Neural crest cell (in vitro differentiated cells): ENCODE data around the gene CYP26A1. TPM values are rescaled to one million over a fixed set of nuclear protein-coding genes. Genes with fewer than 3 reads are reported as not detected.

ENCODE experiments used
- DNase-seq: peaks from one replicate; pipeline ENCODE4 v3.0.0; 2021; ENCODE audit warnings: low read depth, mixed read lengths, low spot score
- H3K27ac Mint-ChIP-seq: one replicate; pipeline ENCODE4 v1.8.0; 2021; ENCODE audit warnings: mild to moderate bottlenecking, mixed read lengths; ENCODE audit not compliant: unreplicated experiment
- H3K27me3 Mint-ChIP-seq: 2 replicates; pipeline ENCODE4 v1.8.0; 2021; ENCODE audit warnings: low read depth, mild to moderate bottlenecking, mixed read lengths
- H3K36me3 Mint-ChIP-seq: 2 replicates; pipeline ENCODE4 v1.8.0; 2021; ENCODE audit warnings: low read depth, mild to moderate bottlenecking, mixed read lengths
- H3K4me1 Mint-ChIP-seq: 2 replicates; pipeline ENCODE4 v1.8.0; 2021; ENCODE audit warnings: mixed read lengths
- H3K4me3 Mint-ChIP-seq: one replicate; pipeline ENCODE4 v1.8.0; 2021; ENCODE audit warnings: mild to moderate bottlenecking, mixed read lengths
- H3K9me3 Mint-ChIP-seq: 2 replicates; pipeline ENCODE4 v1.8.0; 2021; ENCODE audit warnings: mixed read lengths
- CTCF ChIP-seq: fragments of 200-600 bp; sonication (generic); conservative IDR thresholded peaks from 2 replicates; pipeline ENCODE4 v1.5.0; 2021; ENCODE audit warnings: antibody characterized with exemption, mild to moderate bottlenecking
- total RNA-seq: library from RNA; stranded (reverse); gene quantifications from 2 replicates; pipeline ENCODE4 v1.2.1, GENCODE V29; 2021

CYP26A1 gene
- total RNA-seq, 1 donor from 2014 or later: 0.23 TPM

- Mint-ChIP-seq H3K4me3 (no peak overlapping the region), H3K27ac (no peak overlapping the region), H3K4me1 (peaks cover 6% of the 10 kb centered on the region), H3K36me3 (peaks cover 12% of the 10 kb centered on the region), H3K27me3 (peaks cover 12% of the 10 kb centered on the region), H3K9me3 (no peaks in the 10 kb centered on the region)
- no peak for DNase-seq
- TF ChIP-seq CTCF: no peak
These were observed 19.2 kb upstream of the CYP26A1 start for GRCh38 chr10:93054486-93054885.

- Mint-ChIP-seq H3K4me3 (no peak overlapping the region), H3K9me3 (no peaks in the 10 kb centered on the region), H3K36me3 (peaks cover 21% of the 10 kb centered on the region), H3K4me1 (no peaks in the 10 kb centered on the region), H3K27me3 (peaks cover 41% of the 10 kb centered on the region), H3K27ac (no peak overlapping the region)
- DNase-seq: no peak
- no peak for TF ChIP-seq CTCF
These were observed 15.6 kb upstream of the CYP26A1 start for GRCh38 chr10:93058139-93058538.

GRCh38 chr10:93059975-93060886, 13.5 kb upstream of the CYP26A1 start, which contains the start of gene CYP26C1:
Gene CYP26C1 (plus strand): TSS chr10:93060798. CDS start chr10:93061264, 466 bp downstream.
- no peak for TF ChIP-seq CTCF
- no peak for DNase-seq
- H3K9me3 Mint-ChIP-seq: no peaks in the 10 kb centered on the region
- peaks cover 21% of the 10 kb centered on the region for H3K36me3 Mint-ChIP-seq
- H3K27me3 Mint-ChIP-seq: peaks cover 62% of the 10 kb centered on the region
- no peaks in the 10 kb centered on the region for H3K4me1 Mint-ChIP-seq
- H3K27ac Mint-ChIP-seq: no peak within 1 kb of the TSS
- no peak within 1 kb of the TSS for H3K4me3 Mint-ChIP-seq

- Mint-ChIP-seq H3K27ac (no peak overlapping the region), H3K27me3 (peaks cover 66% of the 10 kb centered on the region), H3K9me3 (no peaks in the 10 kb centered on the region), H3K4me3 (no peak overlapping the region), H3K36me3 (peaks cover 21% of the 10 kb centered on the region), H3K4me1 (peaks cover 5% of the 10 kb centered on the region)
- no peak for DNase-seq
- no peak for TF ChIP-seq CTCF
These were observed 12.7 kb upstream of the CYP26A1 start for GRCh38 chr10:93060887-93061593.

GRCh38 chr10:93061594-93062513, 11.8 kb upstream of the CYP26A1 start:
- H3K27me3 Mint-ChIP-seq: peaks cover 73% of the 10 kb centered on the region
- H3K4me1 Mint-ChIP-seq: peaks cover 5% of the 10 kb centered on the region
- no peak for TF ChIP-seq CTCF
- no peak for DNase-seq
- no peak overlapping the region for H3K4me3 Mint-ChIP-seq
- no peaks in the 10 kb centered on the region for H3K9me3 Mint-ChIP-seq
- H3K27ac Mint-ChIP-seq: no peak overlapping the region
- H3K36me3 Mint-ChIP-seq: peaks cover 21% of the 10 kb centered on the region
